ENCODE data around the gene KAZN.

The KAZN gene

DNA sequence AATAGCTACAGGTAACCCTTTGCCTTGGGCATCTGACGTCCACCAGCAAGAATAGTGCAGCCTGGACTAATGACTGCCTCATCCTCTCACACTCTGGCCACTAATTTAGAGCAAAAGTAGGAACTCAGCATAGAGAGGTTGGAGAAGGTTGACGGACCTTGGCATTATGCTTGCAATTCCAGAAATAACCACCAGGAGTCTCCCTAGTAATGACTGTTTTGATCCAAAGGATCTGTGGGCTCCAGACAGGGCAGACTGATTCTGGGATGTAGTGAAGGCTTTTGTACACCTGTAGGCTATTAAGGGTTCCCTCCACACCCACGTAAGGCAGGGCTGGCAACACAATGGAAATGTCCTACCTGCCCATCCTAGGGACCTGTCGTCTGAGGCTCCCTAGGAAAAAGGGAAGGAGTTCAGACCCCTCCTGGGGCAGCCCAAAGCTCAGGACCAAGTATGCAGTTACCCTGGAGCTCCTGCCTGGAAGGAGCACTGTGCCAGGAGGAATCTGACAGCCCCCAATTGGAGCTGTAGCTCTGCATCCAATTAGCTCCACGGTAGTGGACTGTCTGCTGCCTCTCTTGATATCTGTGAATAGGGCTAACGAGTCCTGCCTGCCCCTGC lies 464.1 kb downstream of the KAZN start:
- DNase-seq (ENCODE audit: low read depth): no peak

DNA sequence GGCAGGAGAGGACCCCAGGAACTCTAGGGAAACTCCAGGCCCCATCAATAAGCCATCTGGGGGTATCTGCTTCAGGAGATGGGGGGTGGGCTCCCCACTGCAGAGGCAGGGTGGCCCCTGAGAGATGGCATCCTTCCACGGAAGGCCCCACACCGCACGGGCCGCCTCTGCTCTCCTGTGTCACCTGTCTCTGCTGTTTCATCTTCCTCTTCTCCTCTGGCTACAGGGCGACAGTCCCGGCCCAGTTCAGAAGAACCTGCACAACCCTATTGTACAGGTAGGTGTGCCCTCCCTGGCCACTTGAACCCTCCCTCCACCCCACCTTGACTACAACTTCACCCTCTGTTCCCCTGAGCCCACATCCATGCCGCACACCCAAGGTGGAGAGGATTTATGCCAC lies 464.9 kb downstream of the KAZN start:
- DNase-seq (ENCODE audit: low read depth): no peak

DNA sequence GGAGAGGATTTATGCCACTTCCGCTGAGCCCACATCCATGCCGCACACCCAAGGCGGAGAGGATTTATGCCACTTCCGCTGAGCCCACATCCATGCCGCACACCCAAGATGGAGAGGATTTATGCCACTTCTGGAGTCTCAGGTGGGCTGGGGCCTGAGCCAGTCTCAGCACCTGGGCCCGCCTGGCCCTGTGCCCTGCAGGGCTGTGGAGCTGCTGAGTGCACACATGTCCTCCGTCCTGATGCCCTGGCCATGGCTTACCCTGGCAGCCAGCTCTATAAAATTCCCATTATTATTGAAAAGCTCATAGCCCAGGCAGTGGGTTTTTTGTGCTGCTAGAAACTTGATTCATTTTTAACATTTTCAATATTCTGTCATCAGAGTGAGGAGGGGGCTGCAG lies 465.3 kb downstream of the KAZN start:
- DNase-seq (ENCODE audit: low read depth): no peak

DNA sequence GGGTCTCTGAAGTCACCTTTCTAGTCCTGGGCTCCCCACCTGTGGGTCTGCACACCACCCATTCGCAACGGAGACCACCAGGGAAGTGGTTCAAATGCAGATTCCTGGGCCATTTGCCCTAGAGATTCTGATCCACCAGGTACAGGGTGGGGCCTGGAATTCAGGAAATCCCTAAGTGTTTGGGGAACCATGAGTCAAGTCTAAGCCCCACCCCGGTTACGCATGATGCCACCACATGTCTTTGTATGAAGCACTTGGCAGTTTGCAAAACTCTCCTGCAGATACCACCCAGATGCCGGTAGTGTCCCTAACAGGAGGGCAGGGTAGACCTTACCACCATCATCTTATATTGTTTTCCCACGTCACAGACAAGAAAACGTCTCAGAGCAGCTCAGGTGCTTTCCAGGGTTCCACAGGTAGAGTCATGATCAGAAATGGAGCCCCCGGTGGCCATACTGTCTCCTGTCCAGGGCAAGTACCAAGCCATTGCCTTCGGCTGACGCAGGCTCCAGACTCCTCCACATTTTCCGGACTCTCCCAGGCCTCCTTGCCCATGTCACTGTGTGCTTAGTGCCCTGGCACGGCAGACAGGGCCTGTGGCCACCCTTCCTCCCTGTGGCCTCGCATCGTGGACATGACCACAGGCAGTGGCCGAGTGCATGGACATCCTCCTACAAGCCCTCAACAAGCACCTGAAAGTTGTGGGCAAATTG lies 465.9 kb downstream of the KAZN start:
- DNase-seq (ENCODE audit: low read depth): no peak

DNA sequence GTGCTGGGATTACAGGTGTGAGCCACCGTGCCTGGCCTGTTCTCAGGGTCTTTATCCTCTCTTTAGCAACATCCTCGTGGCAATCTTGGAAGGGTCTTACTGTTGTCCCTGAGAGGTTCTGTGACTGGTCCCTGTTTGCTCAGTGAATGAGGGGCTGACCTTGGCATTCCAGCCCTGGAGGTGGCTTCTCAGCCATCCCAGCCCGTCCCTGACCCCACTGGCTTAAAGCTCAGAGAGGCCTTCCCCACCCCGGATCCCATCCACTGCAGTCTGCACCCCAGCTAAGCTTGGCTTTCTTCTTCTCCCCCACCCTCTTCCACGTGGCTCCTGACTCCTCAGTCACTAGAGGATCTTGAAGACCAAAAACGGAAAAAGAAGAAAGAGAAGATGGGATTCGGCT lies 466.8 kb downstream of the KAZN start:
- DNase-seq (ENCODE audit: low read depth): no peak

DNA sequence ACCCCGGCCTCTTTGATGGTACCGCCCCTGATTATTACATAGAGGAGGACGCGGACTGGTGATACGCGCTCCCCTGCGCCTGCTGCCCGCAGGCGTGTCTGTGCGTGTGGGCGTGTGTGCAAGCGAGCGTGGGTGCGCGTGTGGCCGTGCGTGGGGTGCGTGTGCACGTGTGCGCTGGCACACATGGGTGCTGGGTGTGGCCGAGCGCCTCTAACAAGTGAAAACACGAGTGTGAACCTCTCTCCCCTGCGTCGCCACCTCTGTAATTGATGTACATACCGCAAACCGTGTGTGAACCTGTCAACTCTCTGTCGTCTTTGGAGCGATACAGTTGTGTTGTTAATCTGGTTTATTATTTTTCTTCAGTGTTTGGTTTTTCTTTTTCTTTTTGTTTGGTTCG lies 467.3 kb downstream of the KAZN start:
- DNase-seq (ENCODE audit: low read depth): no peak

DNA sequence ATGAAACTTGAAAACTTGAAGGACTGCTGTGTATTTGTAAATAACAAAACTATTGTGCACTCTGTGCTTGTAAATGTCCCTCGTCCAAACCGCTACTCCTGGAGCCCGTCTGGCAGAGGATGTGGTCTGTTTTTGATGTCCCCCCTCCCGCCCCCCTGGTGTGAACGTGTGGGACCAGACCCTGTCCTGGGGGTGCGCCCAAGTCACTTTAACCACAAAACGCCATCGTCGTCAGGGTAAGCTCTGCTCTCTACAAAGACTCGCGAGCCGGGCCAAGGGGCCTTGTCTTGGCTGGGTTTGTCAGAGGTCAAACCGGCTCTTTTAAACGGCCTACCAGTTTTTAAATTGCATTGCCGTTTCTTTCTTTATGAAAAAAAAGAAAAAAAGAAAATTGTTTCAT lies 467.7 kb downstream of the KAZN start:
- no peak for DNase-seq (ENCODE audit: low read depth)

DNA sequence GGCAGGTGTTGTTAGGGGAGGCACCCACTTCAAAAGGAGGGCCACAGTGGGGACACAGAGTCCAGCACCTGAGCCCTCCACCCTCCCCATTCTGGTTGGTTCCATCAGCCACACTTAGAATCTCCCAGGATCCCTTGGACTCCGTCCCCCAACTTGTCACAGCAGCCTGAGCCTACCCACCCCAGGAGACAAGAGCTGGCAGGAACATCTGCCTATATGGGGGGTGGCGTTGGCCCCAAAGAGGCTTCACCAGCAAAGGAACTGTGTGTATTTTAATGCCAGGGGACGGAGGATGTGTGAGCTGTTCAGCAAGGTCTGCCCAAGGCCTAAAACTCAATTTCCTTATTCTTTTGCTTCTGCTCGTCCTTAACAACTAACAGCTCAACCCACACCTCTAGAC lies 468.7 kb downstream of the KAZN start:
- DNase-seq (ENCODE audit: low read depth): no peak

DNA sequence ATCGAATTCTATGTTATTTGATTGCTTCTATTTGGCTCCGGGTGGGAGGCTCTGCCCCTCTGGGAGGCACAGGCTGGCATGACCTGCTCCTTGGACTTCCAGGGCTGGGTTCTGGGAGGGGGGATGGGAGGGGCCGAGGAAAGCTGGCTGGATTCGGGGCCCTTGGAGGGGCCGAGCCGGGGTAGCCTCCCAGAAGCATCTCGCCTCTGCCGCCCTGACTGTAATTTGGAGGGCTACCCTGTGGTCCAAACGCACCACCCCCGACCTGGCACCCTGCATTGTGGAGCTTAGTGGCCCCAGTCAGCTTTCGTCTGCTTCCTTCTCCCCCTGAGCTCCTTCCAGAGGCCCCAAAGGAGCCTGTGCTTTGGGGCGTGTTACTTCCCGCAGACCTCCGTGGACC lies 469.7 kb downstream of the KAZN start:
- no peak for DNase-seq (ENCODE audit: low read depth)

DNA sequence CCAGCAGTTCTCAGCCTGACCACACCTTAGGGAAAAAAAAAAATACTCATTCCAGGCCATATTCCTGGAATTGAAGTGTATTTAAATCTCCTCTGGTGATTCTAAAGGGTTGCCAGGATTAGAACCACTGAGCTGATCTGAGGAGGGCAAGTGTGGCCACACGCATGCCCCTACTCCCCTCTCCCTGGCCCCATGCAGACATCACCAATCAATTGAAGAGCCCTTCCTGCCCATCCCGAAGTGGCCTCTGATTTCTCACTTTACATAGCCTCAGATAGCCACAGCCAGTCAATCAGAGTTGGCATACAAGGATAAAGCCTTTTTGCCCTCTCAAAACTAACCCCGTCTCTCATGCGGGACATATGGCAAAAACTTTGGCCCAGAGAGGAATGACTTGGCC lies 470.5 kb downstream of the KAZN start:
- DNase-seq (ENCODE audit: low read depth): no peak

DNA sequence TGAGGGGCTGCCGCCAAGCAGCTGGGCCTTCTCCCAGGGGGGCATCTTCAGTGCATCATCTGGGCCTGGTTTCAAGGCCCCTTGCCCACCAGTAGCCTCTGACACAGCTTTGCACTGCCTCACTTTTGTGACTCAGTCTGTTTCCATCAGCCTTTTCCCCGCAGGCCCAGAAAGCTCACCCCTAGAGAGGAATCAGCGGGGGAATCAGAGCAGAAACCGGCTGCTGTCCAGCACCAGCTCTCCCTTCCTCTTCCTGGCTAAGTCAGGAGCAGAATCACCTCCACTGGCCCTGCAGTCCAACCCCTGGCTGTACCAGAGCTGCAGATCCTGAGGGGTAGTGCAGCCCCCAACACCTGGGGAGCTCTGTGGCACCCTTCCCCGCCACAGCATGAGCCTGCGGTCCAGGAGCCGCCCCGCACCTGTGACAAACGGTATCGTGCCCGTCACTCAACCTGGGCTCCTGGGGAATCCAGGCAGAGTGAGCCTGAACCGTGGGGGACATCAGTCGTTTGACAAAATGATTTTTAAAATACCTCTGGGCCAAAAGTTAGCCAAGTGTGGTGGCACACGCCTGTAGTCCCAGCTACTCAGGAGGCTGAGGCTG lies 471.8 kb downstream of the KAZN start:
- no peak for DNase-seq (ENCODE audit: low read depth)

DNA sequence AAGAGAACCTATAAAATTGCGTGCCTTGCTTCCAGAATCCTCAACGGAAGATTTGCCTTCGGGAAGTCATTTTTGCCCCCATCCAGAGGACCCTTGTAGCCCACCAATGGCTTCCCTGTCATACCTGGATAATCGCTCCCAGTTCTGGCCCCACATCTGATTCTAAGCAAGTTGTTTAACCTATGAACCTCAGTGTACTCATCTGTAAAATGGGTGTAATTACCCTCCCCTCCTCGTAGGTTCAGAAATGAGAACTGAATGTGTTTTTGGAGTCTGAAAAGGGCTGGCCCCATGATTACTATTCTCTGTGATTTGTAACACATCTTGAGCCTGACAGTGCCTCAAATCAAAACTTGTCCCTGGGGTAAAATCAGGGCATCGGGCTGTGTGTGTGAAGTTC lies 473.5 kb downstream of the KAZN start:
- DNase-seq (ENCODE audit: low read depth): no peak

DNA sequence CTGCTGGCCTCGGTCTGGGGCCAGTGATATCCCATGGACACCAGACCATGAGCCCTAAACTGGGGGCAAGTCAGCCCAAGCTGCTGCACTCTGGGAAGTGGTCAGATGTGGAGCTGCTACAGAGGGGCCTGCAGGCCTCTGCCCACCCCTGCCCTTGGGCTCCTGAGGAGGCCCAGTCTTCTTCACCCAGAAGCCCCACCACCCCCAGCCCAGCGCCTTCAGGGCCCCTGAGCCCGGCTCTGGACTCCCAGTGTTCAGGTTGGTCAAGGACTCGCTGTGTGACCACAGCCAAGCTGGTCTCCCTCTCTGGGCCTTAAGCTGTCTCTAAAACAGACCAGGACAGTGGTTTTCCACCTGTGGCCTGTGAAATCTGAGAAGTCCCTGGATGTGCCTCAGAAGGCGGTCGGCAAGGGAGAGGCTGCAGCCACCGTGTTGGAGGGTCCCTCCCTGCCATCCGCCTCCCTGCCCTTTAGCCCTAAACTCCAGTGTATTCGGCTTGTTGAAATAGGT lies 475.4 kb downstream of the KAZN start:
- DNase-seq (ENCODE audit: low read depth): no peak

DNA sequence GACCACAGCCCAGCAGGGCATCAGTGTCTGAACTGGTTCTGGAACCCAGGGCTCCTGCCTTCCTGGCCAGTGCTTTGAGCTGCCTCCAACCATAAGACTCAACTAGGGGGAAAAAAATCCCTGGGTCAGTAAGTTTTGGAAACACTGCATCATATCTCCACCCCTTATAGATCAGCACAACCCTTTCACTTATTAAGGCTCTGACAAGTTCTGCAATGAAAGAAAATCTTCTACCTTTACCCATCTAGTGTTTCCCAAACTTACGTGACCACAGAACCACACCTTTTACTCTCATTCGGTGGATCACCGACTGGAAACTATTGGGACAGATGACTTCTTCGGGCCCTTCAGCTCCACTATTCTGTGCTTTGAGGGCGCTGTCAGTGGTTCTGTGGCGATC lies 476.7 kb downstream of the KAZN start:
- DNase-seq (ENCODE audit: low read depth): no peak

DNA sequence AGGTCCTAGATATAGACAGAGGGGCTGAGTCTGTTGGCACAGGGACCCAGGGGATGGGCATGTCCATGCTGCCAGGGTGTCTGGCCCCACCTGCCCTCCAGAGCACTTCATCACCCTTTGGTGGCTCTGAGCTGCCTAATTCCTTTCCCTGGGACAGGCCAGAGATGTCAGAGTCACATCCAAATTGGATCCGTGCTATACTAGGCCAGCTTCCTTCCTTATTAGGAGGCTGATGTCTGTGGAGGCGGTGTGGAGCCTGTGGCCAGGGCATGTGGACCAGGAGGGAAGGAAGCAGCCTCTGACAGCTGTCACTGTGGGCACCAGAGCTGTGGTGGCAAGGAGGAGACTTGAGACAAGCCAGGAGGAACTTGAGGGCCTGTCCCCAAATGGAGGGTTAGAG lies 477.3 kb downstream of the KAZN start:
- DNase-seq (ENCODE audit: low read depth): no peak

DNA sequence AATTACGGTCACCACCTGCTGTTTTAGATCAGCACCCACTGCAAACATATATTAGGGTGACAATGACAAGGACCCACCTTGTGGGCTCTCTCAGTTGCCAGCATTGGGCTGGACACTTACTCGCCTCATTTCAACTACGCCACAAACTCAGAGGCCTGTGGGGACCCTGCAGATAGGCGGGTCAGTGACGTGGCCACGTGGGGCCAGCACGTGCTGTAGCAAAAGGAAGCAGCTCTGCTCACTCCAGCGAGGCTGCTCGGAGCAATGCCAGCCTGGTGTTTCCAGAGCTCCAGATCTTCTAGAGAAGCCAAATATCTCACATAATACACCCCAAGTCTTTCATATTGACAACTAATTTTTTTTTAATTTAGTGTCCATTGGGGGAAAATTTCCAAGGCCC lies 478.3 kb downstream of the KAZN start:
- DNase-seq (ENCODE audit: low read depth): no peak

DNA sequence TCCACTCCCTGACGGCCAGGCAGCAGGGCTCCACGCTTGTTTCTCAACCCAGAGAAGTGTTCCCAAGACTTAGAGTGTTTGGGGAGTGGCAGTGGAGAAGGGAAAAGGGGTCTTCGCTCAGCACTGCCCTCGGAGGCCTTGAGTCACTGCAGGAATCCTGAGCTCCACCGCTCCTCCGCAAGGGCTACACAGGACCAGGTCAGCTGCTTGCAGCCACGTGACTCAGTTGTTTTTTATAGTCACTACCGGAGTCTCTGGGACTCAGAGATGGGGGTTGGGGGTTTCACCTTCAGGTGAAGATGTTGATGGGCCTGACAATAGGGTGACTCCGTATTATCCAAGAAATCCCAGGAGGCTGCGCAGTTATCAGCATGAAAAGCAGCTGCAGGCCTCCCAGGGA lies 478.9 kb downstream of the KAZN start:
- no peak for DNase-seq (ENCODE audit: low read depth)

DNA sequence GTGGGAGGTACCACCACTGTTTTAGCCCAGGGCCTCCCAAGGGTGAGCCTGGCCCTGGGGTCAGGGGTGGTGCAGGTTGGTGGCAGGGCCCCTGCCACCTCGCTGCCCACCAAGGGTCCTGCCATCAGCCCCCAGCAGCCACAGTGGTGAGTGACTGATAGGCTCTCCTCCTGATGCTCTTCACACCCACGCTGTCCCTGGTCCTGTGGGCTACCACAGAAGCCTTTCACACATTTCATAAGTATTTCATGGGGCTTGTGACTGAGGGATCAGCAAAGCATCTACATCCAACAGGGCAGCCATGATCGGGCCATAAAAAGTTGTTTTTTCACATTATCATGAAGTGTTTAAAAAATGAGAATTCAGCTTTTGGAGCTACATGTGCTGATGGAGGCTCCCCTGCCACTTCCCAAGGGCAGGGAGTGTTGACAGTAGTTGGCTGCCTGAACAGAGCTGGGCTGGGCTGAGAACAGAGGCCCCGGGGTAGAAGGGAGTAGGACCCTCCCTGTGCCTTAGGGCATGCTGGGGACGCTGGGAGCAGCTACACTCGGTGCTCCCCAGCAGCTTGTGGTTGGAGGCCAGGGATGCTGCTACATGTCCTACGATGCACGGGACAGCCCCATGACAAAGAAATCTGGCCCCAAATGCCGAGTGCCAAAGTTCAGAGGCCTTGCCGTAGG lies 482.0 kb downstream of the KAZN start:
- DNase-seq (ENCODE audit: low read depth): no peak

DNA sequence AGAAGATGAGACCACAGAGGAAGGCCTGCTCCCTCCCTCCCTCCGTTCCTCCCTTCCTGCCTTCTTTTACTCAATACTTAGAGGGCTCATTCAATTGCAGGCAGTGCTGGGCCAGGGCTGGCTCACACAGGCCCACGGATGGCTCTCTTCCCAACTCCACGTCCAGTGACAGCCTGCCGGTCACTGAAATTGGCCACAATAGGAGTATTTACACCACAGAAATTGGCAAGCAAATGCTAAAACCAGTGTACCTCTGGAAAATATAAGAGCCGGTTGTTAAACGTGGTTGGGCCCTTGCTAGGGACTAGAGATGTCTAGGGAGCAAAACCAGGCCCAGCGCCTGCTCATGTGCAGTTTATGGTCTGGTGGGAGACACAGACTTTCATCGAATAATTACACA lies 482.6 kb downstream of the KAZN start:
- no peak for DNase-seq (ENCODE audit: low read depth)

DNA sequence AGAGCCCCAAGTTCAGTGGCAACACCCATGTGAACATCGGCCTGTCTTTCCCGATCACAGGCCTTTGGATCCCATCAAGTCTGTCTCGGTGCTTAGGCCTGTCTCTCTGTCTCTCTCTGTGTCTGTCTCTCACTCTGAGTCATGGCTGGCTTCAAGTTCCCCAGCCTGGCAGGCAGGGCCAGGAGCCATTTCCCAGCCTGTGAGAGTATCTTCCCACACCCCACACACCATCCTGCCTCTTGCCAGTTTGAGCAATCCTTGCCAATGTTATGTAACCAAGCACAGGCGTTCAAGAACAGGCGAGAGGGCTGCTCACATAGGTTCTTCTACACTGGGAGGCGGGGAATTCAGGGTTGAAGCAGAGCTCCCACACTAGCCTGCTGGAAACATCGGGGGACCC lies 485.1 kb downstream of the KAZN start:
- DNase-seq (ENCODE audit: low read depth): no peak

DNA sequence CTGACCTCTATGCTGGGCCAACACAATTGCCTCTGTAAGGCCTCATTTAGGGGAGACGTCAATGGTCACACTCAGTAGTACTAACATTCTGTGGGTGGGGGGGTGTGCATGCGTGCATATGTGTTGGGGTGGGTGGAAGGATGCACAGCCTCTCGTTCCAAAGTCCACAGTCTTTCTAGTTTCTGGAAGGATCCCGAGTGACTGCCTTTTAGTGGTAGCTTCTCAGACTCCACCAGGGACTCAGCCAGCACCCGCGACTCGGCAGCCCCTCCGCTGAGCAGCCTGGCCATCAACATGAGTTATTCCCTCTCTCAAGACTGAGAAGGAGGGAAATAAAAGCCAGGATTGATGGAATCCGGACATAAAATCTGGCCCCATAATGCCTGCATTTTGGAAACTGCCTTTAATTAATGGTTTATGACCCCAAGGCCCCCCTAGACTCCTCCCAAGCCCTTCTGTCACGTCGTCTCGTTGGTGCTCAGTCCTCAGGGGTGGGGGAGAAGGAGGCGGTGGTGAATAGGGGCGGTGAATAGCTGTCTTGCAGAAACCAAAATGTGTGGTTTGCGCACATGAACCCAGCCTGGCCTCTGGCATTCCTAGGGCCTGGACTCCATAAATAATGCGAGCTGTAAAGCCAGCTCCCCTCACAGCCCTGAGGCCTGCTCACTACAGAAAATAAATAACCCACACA lies 489.9 kb downstream of the KAZN start:
- no peak for DNase-seq (ENCODE audit: low read depth)

DNA sequence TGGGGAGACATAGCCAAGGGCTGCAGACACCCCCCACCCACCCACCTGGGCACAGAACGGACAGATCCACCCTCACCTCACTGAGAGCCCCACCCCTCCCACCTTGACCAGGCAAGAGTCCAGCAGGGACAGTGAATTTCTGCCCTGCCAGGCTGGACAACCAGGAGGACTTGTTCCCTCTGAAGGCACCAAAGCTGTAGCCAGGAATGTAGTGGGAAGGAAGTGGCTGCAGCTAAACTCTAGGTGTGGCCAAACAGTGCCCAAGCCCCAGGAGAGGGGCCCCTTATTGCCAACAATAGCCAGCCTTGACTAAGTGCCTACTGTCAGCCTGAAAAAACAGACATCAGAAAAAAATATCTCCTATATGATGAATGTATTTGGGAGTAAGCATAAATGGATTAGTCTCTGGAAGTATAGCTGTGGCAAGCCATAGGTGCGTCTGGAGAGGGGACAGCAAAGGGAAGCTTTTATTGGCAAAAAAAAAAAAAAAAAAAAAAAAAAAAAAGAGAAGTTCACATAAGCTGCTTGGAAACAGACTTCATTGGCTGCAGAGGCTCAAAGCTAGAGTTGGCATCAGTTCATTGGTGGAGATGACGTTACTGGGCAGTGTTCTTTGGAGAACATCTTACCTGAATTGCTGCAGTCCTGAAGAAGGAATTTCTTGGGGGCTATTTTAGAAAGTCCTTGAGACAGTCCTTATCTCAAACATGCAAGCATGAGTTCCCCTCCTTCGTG lies 490.9 kb downstream of the KAZN start:
- no peak for DNase-seq (ENCODE audit: low read depth)
